Liver (tissue), 9 donors: ENCODE measurements around the gene RAI1. TPM values are rescaled to one million over a fixed set of nuclear protein-coding genes. Genes with fewer than 3 reads are reported as not detected.

Experiments used
- DNase-seq: peaks from one replicate; pipeline ENCODE4 v3.0.0-alpha.2; 2017; ENCODE audit warnings: low spot score
- H3K27ac ChIP-seq, 2 donors: one replicate each; pipeline ENCODE4 v1.7.0; 2013; ENCODE audit warnings: inconsistent platforms in 2 of 2, low read length in 2 of 2, control low read depth in 1 of 2, low read depth in 1 of 2, mild to moderate bottlenecking in 1 of 2
- H3K27me3 ChIP-seq, 4 donors: one replicate each; pipeline versions ENCODE4 v1.6.1 to v1.7.0; 2013; ENCODE audit warnings: low read length in 3 of 4, inconsistent platforms in 1 of 4, mild to moderate bottlenecking in 1 of 4, moderate library complexity in 1 of 4; ENCODE audit not compliant: control insufficient read depth in 4 of 4, insufficient read depth in 4 of 4
- H3K36me3 ChIP-seq, 4 donors: one replicate each; pipeline versions ENCODE4 v1.6.1 to v1.7.0; 2013; ENCODE audit warnings: low read length in 3 of 4, mild to moderate bottlenecking in 3 of 4, low read depth in 1 of 4, moderate library complexity in 1 of 4; ENCODE audit not compliant: control insufficient read depth in 4 of 4, insufficient read depth in 3 of 4
- H3K4me1 ChIP-seq, 4 donors: one replicate each; pipeline versions ENCODE4 v1.6.1 to v1.7.0; 2013; ENCODE audit warnings: low read length in 3 of 4, mild to moderate bottlenecking in 3 of 4, moderate library complexity in 1 of 4; ENCODE audit not compliant: control insufficient read depth in 4 of 4, insufficient read depth in 4 of 4
- H3K4me3 ChIP-seq, 3 donors: one replicate each; pipeline versions ENCODE4 v1.6.1 to v1.7.0; 2013; ENCODE audit warnings: low read length in 3 of 3, control low read depth in 1 of 3, low read depth in 1 of 3, mild to moderate bottlenecking in 1 of 3
- H3K9ac ChIP-seq, 2 donors: one replicate each; pipeline ENCODE4 v1.7.0; 2013; ENCODE audit warnings: low read length in 2 of 2, mild to moderate bottlenecking in 2 of 2, moderate library complexity in 2 of 2, control low read depth in 1 of 2, low read depth in 1 of 2
- H3K9me3 ChIP-seq, 4 donors: one replicate each; pipeline versions ENCODE4 v1.6.1 to v1.7.0; 2013; ENCODE audit warnings: low read length in 3 of 4; ENCODE audit not compliant: control insufficient read depth in 4 of 4
- EGR1 ChIP-seq, 2 donors: IDR thresholded peaks; 2 replicates each; pipeline ENCODE4 v1.6.1; 2016 to 2018; ENCODE audit warnings: antibody characterized with exemption in 2 of 2, low read depth in 2 of 2
- FOXA2 ChIP-seq: IDR thresholded peaks from 2 replicates; pipeline ENCODE4 v1.6.1; 2016; ENCODE audit warnings: antibody characterized with exemption
- GABPA ChIP-seq, 2 donors: IDR thresholded peaks in 1 of 2; conservative IDR thresholded peaks in 1 of 2; 2 replicates each; pipeline ENCODE4 v1.6.1; 2016; ENCODE audit warnings: antibody characterized with exemption in 2 of 2, mild to moderate bottlenecking in 1 of 2, moderate library complexity in 1 of 2
- HNF4A ChIP-seq, 2 donors: conservative IDR thresholded peaks; 2 replicates each; pipeline ENCODE4 v1.6.1; 2016; ENCODE audit warnings: antibody characterized with exemption in 2 of 2, mild to moderate bottlenecking in 2 of 2
- HNF4G ChIP-seq: IDR thresholded peaks from 2 replicates; pipeline ENCODE4 v1.6.1; 2016; ENCODE audit warnings: antibody characterized with exemption
- JUND ChIP-seq, 2 donors: IDR thresholded peaks; 2 replicates each; pipeline ENCODE4 v1.6.1; 2016; ENCODE audit warnings: antibody characterized with exemption in 2 of 2
- NR2F2 ChIP-seq: IDR thresholded peaks from 2 replicates; pipeline ENCODE4 v1.6.1; 2016; ENCODE audit warnings: antibody characterized with exemption
- RAD21 ChIP-seq, 2 donors: IDR thresholded peaks; 2 replicates each; pipeline ENCODE4 v1.6.1; 2016; ENCODE audit warnings: antibody characterized with exemption in 2 of 2, mild to moderate bottlenecking in 2 of 2
- RXRA ChIP-seq, 2 donors: IDR thresholded peaks; 2 replicates each; pipeline ENCODE4 v1.6.1; 2017 to 2018; ENCODE audit warnings: antibody characterized with exemption in 2 of 2, mild to moderate bottlenecking in 1 of 2
- SP1 ChIP-seq: IDR thresholded peaks from 2 replicates; pipeline ENCODE4 v1.6.1; 2018; ENCODE audit warnings: antibody characterized with exemption, mild to moderate bottlenecking
- TAF1 ChIP-seq: conservative IDR thresholded peaks from 2 replicates; pipeline ENCODE4 v1.6.1; 2016; ENCODE audit warnings: antibody characterized with exemption, mild to moderate bottlenecking
- YY1 ChIP-seq: IDR thresholded peaks from 2 replicates; pipeline ENCODE4 v1.6.1; 2016; ENCODE audit warnings: antibody characterized with exemption, mild to moderate bottlenecking
- WGBS: extraction: QIAGEN DNeasy Blood & Tissue Kit; methylation state at CpG from one replicate; pipeline ENCODE4 v1.1.7; 2013; 5-methylcytosine and 5-hydroxymethylcytosine counted together
- polyA plus RNA-seq, 2 donors: library from polyadenylated mRNA; stranded (reverse) in 1 of 2; unstranded in 1 of 2; fragments of 200-250 nt in 1 of 2; fragments of >200 nt in 1 of 2; fragmentation: Nextera tagmentation in 1 of 2; extraction: Ambion mirVana in 1 of 2; gene quantifications; one replicate each; pipeline versions ENCODE4 v1.2.1 to v1.2.3, GENCODE V29; 2013 to 2015
- total RNA-seq, 2 donors: library from RNA; depleted of rRNA; stranded (reverse); fragments of >200 nt; gene quantifications; one replicate each; pipeline ENCODE4 v1.2.3, GENCODE V29; 2014
- TF ChIP-seq, protein P1 (sequence below): fragments of 150-350 bp; IDR thresholded peaks from 2 replicates; pipeline ENCODE4 v1.5.1; 2017; ENCODE audit warnings: improper control_type of control experiment, low read depth, low read length; ENCODE audit not compliant: missing input control
- TF ChIP-seq, protein P2 (sequence below): IDR thresholded peaks from 2 replicates; pipeline ENCODE4 v1.6.1; 2016; ENCODE audit warnings: antibody characterized with exemption
- TF ChIP-seq, protein P3 (sequence below): IDR thresholded peaks from 2 replicates; pipeline ENCODE4 v1.6.1; 2016; ENCODE audit warnings: antibody characterized with exemption, mild to moderate bottlenecking
- TF ChIP-seq, protein P4 (sequence below): IDR thresholded peaks from 2 replicates; pipeline ENCODE4 v1.6.1; 2016; ENCODE audit warnings: antibody characterized with exemption
- TF ChIP-seq, protein P5 (sequence below): IDR thresholded peaks from 2 replicates; pipeline ENCODE4 v1.6.1; 2016; ENCODE audit warnings: antibody characterized with exemption
- donor health status: healthy.
- donor health status: healthy.
- donor health status: healthy.
- donor health status: healthy.
- donor health status: healthy.

RAI1 gene
- total and polyA plus RNA-seq, 4 donors = 0.57 to 7.6 (median 5.3) TPM

DNA sequence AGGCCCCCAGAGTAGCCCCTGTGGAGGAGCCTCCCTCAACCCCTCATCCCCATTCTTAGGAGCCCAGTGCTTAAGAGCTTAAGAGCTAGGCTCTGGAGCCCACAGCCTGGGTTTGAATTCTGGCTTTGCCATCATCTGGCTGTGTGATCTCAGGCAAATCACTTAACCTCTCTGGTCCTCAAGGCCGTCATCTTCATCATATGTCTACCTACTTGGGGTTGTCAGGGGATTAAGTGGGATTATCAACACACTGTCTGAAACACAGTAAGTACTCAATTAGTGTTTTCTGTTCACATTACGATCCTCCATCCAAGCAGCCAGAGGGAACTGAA, 150.7 kb downstream of the RAI1 start:
- peak overlapping the region; percentile 84 to 87 for H3K27ac ChIP-seq
- no peaks in the 10 kb centered on the region for H3K9me3 ChIP-seq
- H3K27me3 ChIP-seq = no peaks in the 10 kb centered on the region
- no peaks in the 10 kb centered on the region for H3K36me3 ChIP-seq
- peak overlapping the region in 1 of 2 donors; percentile 44 for H3K9ac ChIP-seq
- WGBS = 92% methylated on average over 2 of the region's 2 CpGs
- DNase-seq = no peak
- H3K4me3 ChIP-seq = no peak overlapping the region
- TF ChIP-seq GABPA (IDR thresholded peaks at IDR 0.05 in 1 of 2, conservative IDR thresholded peaks at IDR 0.05 in 1 of 2) = no peak
- no peak for TF ChIP-seq FOXA2
- TF ChIP-seq, protein P1, sequence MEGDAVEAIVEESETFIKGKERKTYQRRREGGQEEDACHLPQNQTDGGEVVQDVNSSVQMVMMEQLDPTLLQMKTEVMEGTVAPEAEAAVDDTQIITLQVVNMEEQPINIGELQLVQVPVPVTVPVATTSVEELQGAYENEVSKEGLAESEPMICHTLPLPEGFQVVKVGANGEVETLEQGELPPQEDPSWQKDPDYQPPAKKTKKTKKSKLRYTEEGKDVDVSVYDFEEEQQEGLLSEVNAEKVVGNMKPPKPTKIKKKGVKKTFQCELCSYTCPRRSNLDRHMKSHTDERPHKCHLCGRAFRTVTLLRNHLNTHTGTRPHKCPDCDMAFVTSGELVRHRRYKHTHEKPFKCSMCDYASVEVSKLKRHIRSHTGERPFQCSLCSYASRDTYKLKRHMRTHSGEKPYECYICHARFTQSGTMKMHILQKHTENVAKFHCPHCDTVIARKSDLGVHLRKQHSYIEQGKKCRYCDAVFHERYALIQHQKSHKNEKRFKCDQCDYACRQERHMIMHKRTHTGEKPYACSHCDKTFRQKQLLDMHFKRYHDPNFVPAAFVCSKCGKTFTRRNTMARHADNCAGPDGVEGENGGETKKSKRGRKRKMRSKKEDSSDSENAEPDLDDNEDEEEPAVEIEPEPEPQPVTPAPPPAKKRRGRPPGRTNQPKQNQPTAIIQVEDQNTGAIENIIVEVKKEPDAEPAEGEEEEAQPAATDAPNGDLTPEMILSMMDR = no peak
- no peak for TF ChIP-seq RAD21 (IDR thresholded peaks at IDR 0.05)
- no peak for TF ChIP-seq JUND (IDR thresholded peaks at IDR 0.05)
- TF ChIP-seq, protein P2, sequence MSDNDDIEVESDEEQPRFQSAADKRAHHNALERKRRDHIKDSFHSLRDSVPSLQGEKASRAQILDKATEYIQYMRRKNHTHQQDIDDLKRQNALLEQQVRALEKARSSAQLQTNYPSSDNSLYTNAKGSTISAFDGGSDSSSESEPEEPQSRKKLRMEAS = no peak
- TF ChIP-seq NR2F2 = no peak
- TF ChIP-seq, protein P3, sequence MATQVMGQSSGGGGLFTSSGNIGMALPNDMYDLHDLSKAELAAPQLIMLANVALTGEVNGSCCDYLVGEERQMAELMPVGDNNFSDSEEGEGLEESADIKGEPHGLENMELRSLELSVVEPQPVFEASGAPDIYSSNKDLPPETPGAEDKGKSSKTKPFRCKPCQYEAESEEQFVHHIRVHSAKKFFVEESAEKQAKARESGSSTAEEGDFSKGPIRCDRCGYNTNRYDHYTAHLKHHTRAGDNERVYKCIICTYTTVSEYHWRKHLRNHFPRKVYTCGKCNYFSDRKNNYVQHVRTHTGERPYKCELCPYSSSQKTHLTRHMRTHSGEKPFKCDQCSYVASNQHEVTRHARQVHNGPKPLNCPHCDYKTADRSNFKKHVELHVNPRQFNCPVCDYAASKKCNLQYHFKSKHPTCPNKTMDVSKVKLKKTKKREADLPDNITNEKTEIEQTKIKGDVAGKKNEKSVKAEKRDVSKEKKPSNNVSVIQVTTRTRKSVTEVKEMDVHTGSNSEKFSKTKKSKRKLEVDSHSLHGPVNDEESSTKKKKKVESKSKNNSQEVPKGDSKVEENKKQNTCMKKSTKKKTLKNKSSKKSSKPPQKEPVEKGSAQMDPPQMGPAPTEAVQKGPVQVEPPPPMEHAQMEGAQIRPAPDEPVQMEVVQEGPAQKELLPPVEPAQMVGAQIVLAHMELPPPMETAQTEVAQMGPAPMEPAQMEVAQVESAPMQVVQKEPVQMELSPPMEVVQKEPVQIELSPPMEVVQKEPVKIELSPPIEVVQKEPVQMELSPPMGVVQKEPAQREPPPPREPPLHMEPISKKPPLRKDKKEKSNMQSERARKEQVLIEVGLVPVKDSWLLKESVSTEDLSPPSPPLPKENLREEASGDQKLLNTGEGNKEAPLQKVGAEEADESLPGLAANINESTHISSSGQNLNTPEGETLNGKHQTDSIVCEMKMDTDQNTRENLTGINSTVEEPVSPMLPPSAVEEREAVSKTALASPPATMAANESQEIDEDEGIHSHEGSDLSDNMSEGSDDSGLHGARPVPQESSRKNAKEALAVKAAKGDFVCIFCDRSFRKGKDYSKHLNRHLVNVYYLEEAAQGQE = no peak
- TF ChIP-seq RXRA (IDR thresholded peaks at IDR 0.05) = no peak
- no peak for TF ChIP-seq EGR1 (IDR thresholded peaks at IDR 0.05; ENCODE audit: low read depth in 2 of 2)
- no peak for TF ChIP-seq TAF1
- peaks cover 39 to 77% (median 56%) of the 10 kb centered on the region in 4 donors for H3K4me1 ChIP-seq

DNA sequence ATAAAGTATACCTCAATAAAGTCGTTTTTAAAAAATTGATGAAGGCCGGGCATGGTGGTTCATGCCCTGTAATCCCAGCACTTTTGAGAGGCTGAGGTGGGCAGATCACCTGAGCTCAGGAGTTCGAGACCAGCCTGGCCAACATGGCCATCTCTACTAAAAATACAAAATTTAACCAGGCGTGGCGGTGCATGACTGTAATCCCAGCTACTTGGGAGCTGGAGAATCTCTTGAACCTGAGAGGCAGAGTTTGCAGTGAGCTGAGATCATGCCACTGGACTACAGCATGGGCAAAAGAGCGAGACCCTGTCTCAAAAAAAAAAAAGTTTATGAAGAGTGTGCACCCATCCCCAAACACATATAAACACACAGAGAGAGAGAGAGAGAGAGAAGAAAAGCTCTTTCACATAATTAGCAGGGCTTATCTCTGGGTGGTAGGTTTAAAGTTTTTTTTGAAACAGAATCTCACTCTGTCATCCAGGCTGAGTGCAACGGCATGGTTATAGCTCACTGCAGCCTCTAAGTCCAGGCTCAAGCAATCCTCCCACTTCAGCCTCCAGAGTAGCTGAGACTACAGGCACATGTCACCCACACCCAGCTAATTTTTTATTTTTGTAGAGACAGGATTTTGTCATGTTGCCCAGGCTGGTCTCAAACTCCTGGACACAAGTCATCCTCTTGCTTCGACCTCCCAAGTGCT, 152.6 kb downstream of the RAI1 start:
- no peaks in the 10 kb centered on the region for H3K27me3 ChIP-seq
- peak overlapping the region in 1 of 2 donors; percentile 35 for H3K9ac ChIP-seq
- no peaks in the 10 kb centered on the region for H3K9me3 ChIP-seq
- no peak for DNase-seq
- H3K4me1 ChIP-seq = peaks cover 32 to 76% (median 56%) of the 10 kb centered on the region in 4 donors
- no peaks in the 10 kb centered on the region for H3K36me3 ChIP-seq
- H3K4me3 ChIP-seq = no peak overlapping the region
- H3K27ac ChIP-seq = peak overlapping the region; percentile 97 to 100
- WGBS = 72% methylated on average over 8 of the region's 8 CpGs
- TF ChIP-seq, protein P4, sequence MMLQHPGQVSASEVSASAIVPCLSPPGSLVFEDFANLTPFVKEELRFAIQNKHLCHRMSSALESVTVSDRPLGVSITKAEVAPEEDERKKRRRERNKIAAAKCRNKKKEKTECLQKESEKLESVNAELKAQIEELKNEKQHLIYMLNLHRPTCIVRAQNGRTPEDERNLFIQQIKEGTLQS = no peak
- TF ChIP-seq HNF4G (no peak), RAD21 (IDR thresholded peaks at IDR 0.05) (no peak), HNF4A (conservative IDR thresholded peaks at IDR 0.05) (no peak), FOXA2 (no peak), SP1 (no peak), TAF1 (no peak), YY1 (no peak), EGR1 (IDR thresholded peaks at IDR 0.05; ENCODE audit: low read depth in 2 of 2) (no peak), RXRA (IDR thresholded peaks at IDR 0.05) (no peak)
- TF ChIP-seq, protein P3 = no peak
- TF ChIP-seq, protein P5, sequence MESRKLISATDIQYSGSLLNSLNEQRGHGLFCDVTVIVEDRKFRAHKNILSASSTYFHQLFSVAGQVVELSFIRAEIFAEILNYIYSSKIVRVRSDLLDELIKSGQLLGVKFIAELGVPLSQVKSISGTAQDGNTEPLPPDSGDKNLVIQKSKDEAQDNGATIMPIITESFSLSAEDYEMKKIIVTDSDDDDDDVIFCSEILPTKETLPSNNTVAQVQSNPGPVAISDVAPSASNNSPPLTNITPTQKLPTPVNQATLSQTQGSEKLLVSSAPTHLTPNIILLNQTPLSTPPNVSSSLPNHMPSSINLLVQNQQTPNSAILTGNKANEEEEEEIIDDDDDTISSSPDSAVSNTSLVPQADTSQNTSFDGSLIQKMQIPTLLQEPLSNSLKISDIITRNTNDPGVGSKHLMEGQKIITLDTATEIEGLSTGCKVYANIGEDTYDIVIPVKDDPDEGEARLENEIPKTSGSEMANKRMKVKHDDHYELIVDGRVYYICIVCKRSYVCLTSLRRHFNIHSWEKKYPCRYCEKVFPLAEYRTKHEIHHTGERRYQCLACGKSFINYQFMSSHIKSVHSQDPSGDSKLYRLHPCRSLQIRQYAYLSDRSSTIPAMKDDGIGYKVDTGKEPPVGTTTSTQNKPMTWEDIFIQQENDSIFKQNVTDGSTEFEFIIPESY = no peak
- TF ChIP-seq, protein P1 = no peak
